ENCODE results near the gene CCR5AS.

Gene CCR5AS

DNA sequence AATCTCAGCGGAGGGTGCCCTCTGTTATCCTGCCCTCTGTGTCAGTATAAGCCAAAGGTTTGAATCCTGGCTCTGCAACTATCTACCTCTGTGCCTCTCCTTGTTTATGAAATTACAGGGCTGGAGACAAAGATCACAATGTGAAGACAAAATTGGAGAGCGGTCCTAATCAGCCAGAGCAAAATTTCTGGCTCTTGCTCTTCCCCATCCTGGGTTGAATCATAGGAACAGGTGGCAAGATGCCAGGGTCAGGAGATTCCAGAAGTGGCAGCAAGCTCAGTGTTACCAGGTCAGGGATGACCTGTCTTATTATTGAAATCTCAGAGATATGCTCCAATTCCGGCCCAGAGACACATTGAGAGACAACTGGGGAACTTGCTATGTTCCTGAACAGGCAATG, 55.2 kb downstream of the CCR5AS start:
- Histone ChIP-seq H2BK15ac (ENCODE audit: low read length) (no peak overlapping the region), H2BK5ac (ENCODE audit: low read length) (no peak overlapping the region), H3K79me1 (ENCODE audit: low read depth, low read length) (no peaks in the 10 kb centered on the region), H4K91ac (ENCODE audit: low read depth, low read length, poor library complexity) (no peak overlapping the region), H3K27ac (replicated peaks; ENCODE audit: low read length) (no peak overlapping the region), H3K4me3 (ENCODE audit: low read length in 2 of 2) (no peak overlapping the region), H2BK12ac (ENCODE audit: low read length) (no peak overlapping the region), H2AFZ (ENCODE audit: low read length) (no peak overlapping the region), H2AK5ac (ENCODE audit: low read depth, low read length) (no peak overlapping the region), H3K4ac (ENCODE audit: low read length) (no peak overlapping the region), H3K9me3 (replicated peaks in 1 of 2; ENCODE audit: control insufficient read depth in 2 of 2, insufficient read depth in 1 of 2, low read depth in 1 of 2, low read length in 2 of 2) (no peaks in the 10 kb centered on the region), H3K4me1 (ENCODE audit: control insufficient read depth in 2 of 2, insufficient read depth in 1 of 2, low read depth in 1 of 2, low read length in 2 of 2) (no peaks in the 10 kb centered on the region), H3K23ac (ENCODE audit: low read depth, low read length, poor library complexity) (no peak overlapping the region), H3K18ac (ENCODE audit: low read length) (no peak overlapping the region), H3K27me3 (ENCODE audit: control insufficient read depth in 3 of 3, insufficient read depth in 3 of 3, low read depth in 1 of 3, low read length in 3 of 3) (peaks cover 0 to 7% (median 0%) of the 10 kb centered on the region in 3 experiments), H3K4me2 (ENCODE audit: insufficient read depth, low read length, poor library complexity, severe bottlenecking) (no peak overlapping the region), H3K9ac (ENCODE audit: low read depth, low read length, poor library complexity) (no peak overlapping the region), H4K8ac (ENCODE audit: low read depth, low read length) (no peak overlapping the region), H3K14ac (ENCODE audit: low read length) (no peak overlapping the region), H2BK120ac (ENCODE audit: low read depth, low read length) (no peak overlapping the region), H3K36me3 (replicated peaks in 1 of 2; ENCODE audit: control insufficient read depth in 2 of 2, insufficient read depth in 2 of 2, low read length in 2 of 2) (no peaks in the 10 kb centered on the region)
- no peak for DNase-seq (ENCODE audit: low spot score)
- WGBS, 2 donors (ENCODE audit: extremely low coverage in 2 of 2, insufficient read length in 2 of 2, insufficient replicate concordance in 1 of 2), result no CpG with 5 or more reads among the region's 3 CpGs

DNA sequence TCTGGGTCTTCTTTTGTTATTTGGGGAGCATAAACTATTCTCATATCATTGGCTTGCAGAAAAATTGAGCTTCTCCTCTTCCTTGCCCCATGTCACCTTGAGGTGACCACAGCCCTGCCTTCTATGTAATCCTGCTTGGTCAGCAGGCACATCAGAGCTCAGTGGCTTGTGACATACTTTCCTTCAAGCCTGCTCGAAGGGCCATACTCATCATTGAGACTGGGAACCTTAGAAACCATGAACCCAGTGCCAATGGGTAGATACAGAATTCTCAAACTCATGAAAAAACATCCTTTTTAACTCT, 56.7 kb downstream of the CCR5AS start:
- H3K9ac ChIP-seq (ENCODE audit: low read depth, low read length, poor library complexity), result no peak overlapping the region
- H3K4ac ChIP-seq (ENCODE audit: low read length), result no peak overlapping the region
- WGBS, 2 donors (ENCODE audit: extremely low coverage in 2 of 2, insufficient read length in 2 of 2, insufficient replicate concordance in 1 of 2), result no CpG with 5 or more reads among the region's 1 CpG
- no peaks in the 10 kb centered on the region for H3K36me3 ChIP-seq (replicated peaks in 1 of 2; ENCODE audit: control insufficient read depth in 2 of 2, insufficient read depth in 2 of 2, low read length in 2 of 2)
- H3K4me2 ChIP-seq (ENCODE audit: insufficient read depth, low read length, poor library complexity, severe bottlenecking), result no peak overlapping the region
- H2BK5ac ChIP-seq (ENCODE audit: low read length), result no peak overlapping the region
- H3K18ac ChIP-seq (ENCODE audit: low read length), result no peak overlapping the region
- no peak overlapping the region for H3K27ac ChIP-seq (replicated peaks; ENCODE audit: low read length)
- no peaks in the 10 kb centered on the region for H3K27me3 ChIP-seq (ENCODE audit: control insufficient read depth in 3 of 3, insufficient read depth in 3 of 3, low read depth in 1 of 3, low read length in 3 of 3)
- no peak overlapping the region for H2AFZ ChIP-seq (ENCODE audit: low read length)
- no peaks in the 10 kb centered on the region for H3K79me1 ChIP-seq (ENCODE audit: low read depth, low read length)
- H2BK120ac ChIP-seq (ENCODE audit: low read depth, low read length), result no peak overlapping the region
- no peak overlapping the region for H3K14ac ChIP-seq (ENCODE audit: low read length)
- H4K91ac ChIP-seq (ENCODE audit: low read depth, low read length, poor library complexity), result no peak overlapping the region
- no peaks in the 10 kb centered on the region for H3K9me3 ChIP-seq (replicated peaks in 1 of 2; ENCODE audit: control insufficient read depth in 2 of 2, insufficient read depth in 1 of 2, low read depth in 1 of 2, low read length in 2 of 2)
- no peak overlapping the region for H2AK5ac ChIP-seq (ENCODE audit: low read depth, low read length)
- no peak overlapping the region for H3K23ac ChIP-seq (ENCODE audit: low read depth, low read length, poor library complexity)
- no peak overlapping the region for H2BK15ac ChIP-seq (ENCODE audit: low read length)
- no peak overlapping the region for H3K4me3 ChIP-seq (ENCODE audit: low read length in 2 of 2)
- DNase-seq (ENCODE audit: low spot score), result no peak
- H4K8ac ChIP-seq (ENCODE audit: low read depth, low read length), result no peak overlapping the region
- H2BK12ac ChIP-seq (ENCODE audit: low read length), result no peak overlapping the region
- no peaks in the 10 kb centered on the region for H3K4me1 ChIP-seq (ENCODE audit: control insufficient read depth in 2 of 2, insufficient read depth in 1 of 2, low read depth in 1 of 2, low read length in 2 of 2)

DNA sequence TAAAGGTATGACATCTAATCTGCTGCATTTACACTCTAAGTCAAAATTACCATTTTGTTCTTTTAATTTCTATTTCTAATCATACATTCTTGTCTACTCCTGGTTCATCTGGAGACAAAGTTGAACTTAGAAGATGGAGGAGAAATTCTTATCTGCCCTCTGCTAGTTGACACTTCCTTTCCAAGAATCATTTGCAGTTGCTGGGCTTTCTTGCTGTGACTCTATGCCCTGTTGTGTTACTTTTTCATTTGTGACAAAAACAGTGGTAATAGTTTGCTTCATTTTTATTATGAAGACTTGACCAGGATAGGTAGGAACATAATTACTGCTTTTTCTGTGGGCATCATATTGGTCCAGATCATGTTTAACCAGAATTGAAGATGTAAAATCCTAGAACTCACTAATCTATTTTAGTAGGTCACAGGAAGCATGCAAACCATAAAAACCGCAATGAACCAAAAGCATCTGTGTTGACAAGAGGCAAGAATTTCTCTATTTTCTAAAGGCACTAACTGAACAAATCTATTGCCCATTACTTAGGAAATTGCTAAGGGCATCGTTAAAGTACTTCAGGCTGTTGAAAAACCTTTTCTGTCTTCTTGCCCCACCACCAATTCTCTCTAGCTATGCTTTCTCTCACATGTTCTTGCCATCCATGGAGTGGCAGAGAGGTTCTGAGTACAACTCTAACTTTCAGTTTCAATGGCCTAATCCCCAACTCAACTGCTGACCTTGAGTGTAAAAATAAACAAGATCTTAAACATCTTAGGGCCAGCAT, 57.2 kb downstream of the CCR5AS start:
- H3K79me1 ChIP-seq (ENCODE audit: low read depth, low read length), result no peaks in the 10 kb centered on the region
- whole genome bisulfite sequencing, 2 donors (ENCODE audit: extremely low coverage in 2 of 2, insufficient read length in 2 of 2, insufficient replicate concordance in 1 of 2), result no CpG with 5 or more reads among the region's 2 CpGs
- no peak overlapping the region for H4K8ac ChIP-seq (ENCODE audit: low read depth, low read length)
- H2BK12ac ChIP-seq (ENCODE audit: low read length), result no peak overlapping the region
- no peak overlapping the region for H4K91ac ChIP-seq (ENCODE audit: low read depth, low read length, poor library complexity)
- H3K14ac ChIP-seq (ENCODE audit: low read length), result no peak overlapping the region
- H2BK5ac ChIP-seq (ENCODE audit: low read length), result no peak overlapping the region
- no peak overlapping the region for H2BK15ac ChIP-seq (ENCODE audit: low read length)
- no peak overlapping the region for H3K18ac ChIP-seq (ENCODE audit: low read length)
- H3K36me3 ChIP-seq (replicated peaks in 1 of 2; ENCODE audit: control insufficient read depth in 2 of 2, insufficient read depth in 2 of 2, low read length in 2 of 2), result no peaks in the 10 kb centered on the region
- H3K23ac ChIP-seq (ENCODE audit: low read depth, low read length, poor library complexity), result no peak overlapping the region
- no peak overlapping the region for H2AFZ ChIP-seq (ENCODE audit: low read length)
- DNase-seq (ENCODE audit: low spot score), result no peak
- no peaks in the 10 kb centered on the region for H3K27me3 ChIP-seq (ENCODE audit: control insufficient read depth in 3 of 3, insufficient read depth in 3 of 3, low read depth in 1 of 3, low read length in 3 of 3)
- H3K4ac ChIP-seq (ENCODE audit: low read length), result no peak overlapping the region
- no peaks in the 10 kb centered on the region for H3K4me1 ChIP-seq (ENCODE audit: control insufficient read depth in 2 of 2, insufficient read depth in 1 of 2, low read depth in 1 of 2, low read length in 2 of 2)
- no peak overlapping the region for H3K27ac ChIP-seq (replicated peaks; ENCODE audit: low read length)
- no peak overlapping the region for H3K4me3 ChIP-seq (ENCODE audit: low read length in 2 of 2)
- H2AK5ac ChIP-seq (ENCODE audit: low read depth, low read length), result no peak overlapping the region
- H2BK120ac ChIP-seq (ENCODE audit: low read depth, low read length), result no peak overlapping the region
- H3K9me3 ChIP-seq (replicated peaks in 1 of 2; ENCODE audit: control insufficient read depth in 2 of 2, insufficient read depth in 1 of 2, low read depth in 1 of 2, low read length in 2 of 2), result no peaks in the 10 kb centered on the region
- H3K9ac ChIP-seq (ENCODE audit: low read depth, low read length, poor library complexity), result no peak overlapping the region
- H3K4me2 ChIP-seq (ENCODE audit: insufficient read depth, low read length, poor library complexity, severe bottlenecking), result no peak overlapping the region

DNA sequence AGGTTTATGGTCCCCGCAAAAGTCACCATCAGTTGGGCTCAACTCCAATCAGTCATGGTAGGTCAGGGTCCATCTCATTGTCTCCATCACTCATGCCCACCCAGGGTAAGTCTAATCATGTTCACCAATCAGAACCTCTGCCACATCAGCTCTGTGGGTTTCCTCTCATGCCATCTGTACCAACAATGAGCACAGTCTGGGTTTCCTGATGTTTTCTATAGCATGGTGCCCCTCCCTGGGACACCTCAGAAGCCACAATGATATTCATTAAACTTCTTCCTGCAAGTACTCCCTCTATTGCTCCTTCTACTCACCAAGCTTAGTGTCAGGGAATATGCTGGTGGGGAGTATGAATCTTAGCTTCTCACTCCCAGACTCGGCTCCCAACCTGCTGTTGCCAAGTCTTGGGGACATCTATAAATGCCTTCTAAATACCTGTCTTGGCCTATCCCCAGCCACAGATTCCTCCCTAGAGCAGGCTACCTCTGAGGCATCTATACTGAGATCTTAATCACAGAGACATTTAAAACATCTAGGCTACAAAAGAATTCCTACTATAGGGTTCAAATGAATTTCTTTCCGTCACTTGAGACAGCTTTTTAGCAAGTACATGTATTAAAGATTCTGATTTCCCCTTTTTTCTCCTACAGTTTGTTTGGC, 57.9 kb downstream of the CCR5AS start:
- Histone ChIP-seq H4K91ac (ENCODE audit: low read depth, low read length, poor library complexity) (no peak overlapping the region), H3K18ac (ENCODE audit: low read length) (no peak overlapping the region), H3K4me1 (ENCODE audit: control insufficient read depth in 2 of 2, insufficient read depth in 1 of 2, low read depth in 1 of 2, low read length in 2 of 2) (no peaks in the 10 kb centered on the region), H3K27me3 (ENCODE audit: control insufficient read depth in 3 of 3, insufficient read depth in 3 of 3, low read depth in 1 of 3, low read length in 3 of 3) (no peaks in the 10 kb centered on the region), H3K4me3 (ENCODE audit: low read length in 2 of 2) (no peak overlapping the region), H3K4me2 (ENCODE audit: insufficient read depth, low read length, poor library complexity, severe bottlenecking) (no peak overlapping the region), H3K79me1 (ENCODE audit: low read depth, low read length) (no peaks in the 10 kb centered on the region), H2BK15ac (ENCODE audit: low read length) (no peak overlapping the region), H3K36me3 (replicated peaks in 1 of 2; ENCODE audit: control insufficient read depth in 2 of 2, insufficient read depth in 2 of 2, low read length in 2 of 2) (no peaks in the 10 kb centered on the region), H3K9me3 (replicated peaks in 1 of 2; ENCODE audit: control insufficient read depth in 2 of 2, insufficient read depth in 1 of 2, low read depth in 1 of 2, low read length in 2 of 2) (no peaks in the 10 kb centered on the region), H2AFZ (ENCODE audit: low read length) (no peak overlapping the region), H3K14ac (ENCODE audit: low read length) (no peak overlapping the region), H2BK12ac (ENCODE audit: low read length) (no peak overlapping the region), H3K27ac (replicated peaks; ENCODE audit: low read length) (no peak overlapping the region), H2BK120ac (ENCODE audit: low read depth, low read length) (no peak overlapping the region), H4K8ac (ENCODE audit: low read depth, low read length) (no peak overlapping the region), H2BK5ac (ENCODE audit: low read length) (no peak overlapping the region), H3K4ac (ENCODE audit: low read length) (no peak overlapping the region), H2AK5ac (ENCODE audit: low read depth, low read length) (no peak overlapping the region), H3K23ac (ENCODE audit: low read depth, low read length, poor library complexity) (no peak overlapping the region), H3K9ac (ENCODE audit: low read depth, low read length, poor library complexity) (no peak overlapping the region)
- no peak for DNase-seq (ENCODE audit: low spot score)
- WGBS, 2 donors (ENCODE audit: extremely low coverage in 2 of 2, insufficient read length in 2 of 2, insufficient replicate concordance in 1 of 2), result no CpG with 5 or more reads among the region's 3 CpGs
